ENCODE measurements around the gene CTIF.

DNA sequence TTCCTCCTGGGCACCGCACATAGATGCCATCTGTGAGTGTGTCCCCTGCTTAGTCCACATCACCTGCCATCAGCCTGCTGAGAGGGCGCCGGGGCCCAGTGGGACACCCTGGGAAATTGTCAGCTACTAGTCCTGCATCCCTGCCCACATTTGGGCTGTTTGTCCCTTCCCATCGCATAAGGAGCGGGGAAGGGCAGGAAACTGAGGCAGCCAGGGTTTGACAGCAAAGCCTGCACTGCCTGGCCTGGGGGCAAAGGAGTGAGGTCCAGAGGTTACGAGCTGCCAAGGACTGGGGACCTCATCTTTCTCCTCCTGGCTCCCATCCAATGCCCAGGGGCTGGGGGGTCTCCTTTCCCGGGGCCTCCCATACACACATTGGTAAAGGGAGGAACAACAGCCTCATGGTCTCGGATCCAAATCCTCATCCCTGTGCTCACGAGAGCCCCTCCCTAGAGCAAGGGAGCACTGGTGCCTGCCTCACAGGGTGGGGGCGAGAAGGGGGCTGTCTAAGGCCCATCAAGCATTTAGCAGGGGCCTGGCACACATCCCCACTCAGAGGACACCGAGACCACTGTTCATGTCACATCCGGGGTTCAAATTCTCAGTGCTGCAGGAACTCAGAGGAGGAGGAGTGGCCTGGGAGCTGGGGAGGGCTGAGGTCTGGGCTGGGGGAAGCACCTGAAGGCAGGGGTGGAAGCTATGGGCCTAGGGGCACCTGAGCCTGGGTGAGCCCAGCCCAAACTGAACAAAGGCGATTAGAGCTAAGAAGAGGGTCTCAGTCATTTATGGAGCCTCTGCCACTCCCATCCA lies 298.2 kb downstream of the CTIF start:
- no peak for TF ChIP-seq EP300 (IDR thresholded peaks at IDR 0.05)
- TF ChIP-seq CTCF (IDR thresholded peaks at IDR 0.05), result no peak
- TF ChIP-seq POLR2A (IDR thresholded peaks at IDR 0.05), result no peak
